Cardiac muscle cell (in vitro differentiated cells and primary cell): Measurements from ENCODE around the gene VMP1. TPM values are rescaled to one million over a fixed set of nuclear protein-coding genes. Genes with fewer than 3 reads are reported as not detected.

Experiments used
- DNase-seq, 2 donors: peaks; one replicate each; pipeline versions ENCODE4 v3.0.0 to v3.0.0-alpha.2; 2010 to 2017; ENCODE audit warnings: low read depth in 1 of 2, low spot score in 1 of 2
- H3K27ac ChIP-seq: fragments of 200-600 bp; sonication (generic); 2 replicates; pipeline ENCODE4 v1.5.1; 2016
- H3K27me3 ChIP-seq: fragments of 200-600 bp; sonication (generic); 2 replicates; pipeline ENCODE4 v1.6.0; 2016; ENCODE audit warnings: control low read depth
- H3K36me3 ChIP-seq: fragments of 200-600 bp; sonication (generic); 2 replicates; pipeline ENCODE4 v1.5.1; 2016; ENCODE audit warnings: control low read depth
- H3K4me1 ChIP-seq: fragments of 200-600 bp; sonication (generic); 2 replicates; pipeline ENCODE4 v1.8.1; 2017; ENCODE audit warnings: low read depth, mild to moderate bottlenecking, mixed run types
- H3K4me3 ChIP-seq: fragments of 200-600 bp; sonication (generic); 2 replicates; pipeline ENCODE4 v1.5.1; 2016; ENCODE audit warnings: mild to moderate bottlenecking
- H3K9me3 ChIP-seq: fragments of 200-600 bp; sonication (generic); 2 replicates; pipeline ENCODE4 v1.5.1; 2017; ENCODE audit warnings: low read depth, mild to moderate bottlenecking, control low read depth
- CTCF ChIP-seq: IDR thresholded peaks from 2 replicates; pipeline ENCODE4 v1.5.1; 2012; ENCODE audit warnings: low read depth, mild to moderate bottlenecking, low read length
- polyA plus RNA-seq: library from polyadenylated mRNA; unstranded; fragments of >200 nt; fragmentation: Nextera tagmentation; extraction: Ambion mirVana; gene quantifications from 2 replicates; pipeline ENCODE4 v1.2.1, GENCODE V29; 2016
- total RNA-seq: library from RNA; depleted of rRNA; stranded (reverse); fragments of >200 nt; gene quantifications from 2 replicates; pipeline ENCODE4 v1.2.3, GENCODE V29; 2016

The VMP1 gene
- total and polyA plus RNA-seq, 2 experiments from 2014 or later, result 65.0 to 91.3 TPM

DNA sequence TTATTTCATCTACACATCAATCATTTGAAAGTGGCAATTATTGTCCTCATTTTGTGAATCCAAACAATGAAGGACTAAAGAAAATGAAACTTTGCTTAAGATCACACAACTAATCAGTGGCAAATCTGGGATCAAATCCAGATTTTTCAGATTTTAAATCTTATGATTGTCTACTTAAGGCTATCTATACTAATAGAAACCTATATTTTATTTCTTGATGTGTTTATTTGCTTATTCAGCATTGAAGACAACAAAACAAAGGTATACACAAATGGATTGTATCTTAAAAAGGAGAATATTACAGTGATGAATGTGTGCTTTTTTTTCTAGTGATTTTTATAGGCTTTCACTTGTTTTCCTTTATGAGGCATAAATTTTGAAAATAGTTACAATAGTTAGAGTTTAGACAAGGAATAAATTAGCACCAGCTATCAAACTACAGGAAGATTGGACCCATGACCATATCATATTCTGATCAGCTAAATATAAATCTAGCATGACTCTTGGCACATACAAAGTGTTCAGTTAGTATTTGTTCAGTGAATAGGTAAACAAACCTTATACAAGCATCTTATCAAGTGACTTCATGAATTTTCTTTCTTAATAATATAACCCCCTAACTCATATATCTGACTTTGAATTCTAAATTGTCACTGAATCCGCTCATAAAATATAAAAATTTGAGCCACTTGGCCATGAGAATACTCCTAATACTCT is 20.5 kb downstream of the VMP1 start:
- Histone ChIP-seq H3K27ac (no peak overlapping the region), H3K36me3 (no peaks in the 10 kb centered on the region), H3K27me3 (no peaks in the 10 kb centered on the region), H3K4me3 (no peak overlapping the region), H3K4me1 (no peaks in the 10 kb centered on the region), H3K9me3 (no peaks in the 10 kb centered on the region)
- TF ChIP-seq CTCF, result no peak
- no peak for DNase-seq

DNA sequence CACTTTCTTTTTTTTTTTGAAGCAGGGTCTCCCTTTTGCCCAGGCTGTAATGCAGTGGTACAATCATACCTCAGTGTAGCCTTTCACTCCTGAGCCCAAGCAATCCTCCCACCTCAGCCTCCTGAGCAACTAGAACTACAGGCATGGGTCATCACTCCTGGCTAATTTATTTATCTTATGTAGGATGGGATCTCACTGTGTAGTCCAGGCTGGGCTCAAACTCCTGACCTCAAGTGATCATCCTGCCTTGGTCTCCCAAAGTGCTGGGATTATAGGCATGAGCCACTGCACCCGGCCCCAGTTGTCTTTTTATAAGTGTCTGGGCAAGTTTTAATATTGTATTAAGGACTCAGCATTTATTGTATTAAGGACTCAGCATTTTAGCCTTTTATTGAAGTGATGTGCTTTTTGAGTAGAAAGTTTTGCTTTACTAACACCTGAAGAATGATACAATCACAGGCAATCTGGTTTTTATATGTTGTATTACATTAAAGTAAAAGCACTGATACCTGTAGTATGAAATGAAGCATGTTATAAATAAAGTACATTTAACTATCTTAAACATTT is 22.9 kb downstream of the VMP1 start:
- Histone ChIP-seq H3K9me3 (no peaks in the 10 kb centered on the region), H3K4me1 (no peaks in the 10 kb centered on the region), H3K27me3 (no peaks in the 10 kb centered on the region), H3K27ac (no peak overlapping the region), H3K4me3 (no peak overlapping the region), H3K36me3 (peaks cover 5% of the 10 kb centered on the region)
- DNase-seq, result no peak
- no peak for TF ChIP-seq CTCF

- no peak for DNase-seq
- H3K9me3 ChIP-seq, result no peaks in the 10 kb centered on the region
- no peak overlapping the region for H3K27ac ChIP-seq
- no peak overlapping the region for H3K4me3 ChIP-seq
- H3K36me3 ChIP-seq, result peaks cover 17% of the 10 kb centered on the region
- no peaks in the 10 kb centered on the region for H3K27me3 ChIP-seq
- H3K4me1 ChIP-seq, result no peaks in the 10 kb centered on the region
- TF ChIP-seq CTCF, result no peak
Measured at GRCh38 chr17:59733697-59734096, 26.2 kb downstream of the VMP1 start.

DNA sequence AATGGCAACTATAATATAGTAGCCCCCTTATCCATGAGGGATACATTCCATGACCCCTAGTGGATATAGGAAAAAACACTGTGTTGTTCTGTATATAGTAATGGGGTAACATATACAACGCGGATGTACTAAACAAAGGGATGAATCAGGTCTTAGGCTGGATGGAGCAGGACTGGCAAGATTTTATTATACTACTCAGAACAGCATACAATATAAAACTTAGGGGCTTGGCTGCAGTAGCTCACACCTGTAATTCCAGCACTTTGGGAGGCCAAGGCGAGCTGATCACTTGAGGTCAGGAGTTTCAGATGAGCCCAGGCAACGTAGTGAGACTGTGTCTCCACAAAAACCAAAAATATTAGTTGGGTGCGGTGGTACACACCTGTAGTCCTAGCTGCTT is 26.8 kb downstream of the VMP1 start:
- Histone ChIP-seq H3K36me3 (peaks cover 18% of the 10 kb centered on the region), H3K4me1 (no peaks in the 10 kb centered on the region), H3K27ac (no peak overlapping the region), H3K4me3 (no peak overlapping the region), H3K9me3 (no peaks in the 10 kb centered on the region), H3K27me3 (no peaks in the 10 kb centered on the region)
- DNase-seq, result no peak
- no peak for TF ChIP-seq CTCF

- Histone ChIP-seq H3K36me3 (peaks cover 18% of the 10 kb centered on the region), H3K27me3 (no peaks in the 10 kb centered on the region), H3K4me1 (no peaks in the 10 kb centered on the region), H3K9me3 (no peaks in the 10 kb centered on the region), H3K4me3 (no peak overlapping the region), H3K27ac (no peak overlapping the region)
- DNase-seq, result no peak
- TF ChIP-seq CTCF, result no peak
Measured at GRCh38 chr17:59737324-59737723, 29.9 kb downstream of the VMP1 start.
